Mesenchymal stem cell (in vitro differentiated cells and primary cell): Measurements from ENCODE around the gene OBSL1.
A peak's percentile ranks its signal among the peaks of the same experiment; 100 is the strongest.

ENCODE experiments used
- DNase-seq: peaks from one replicate; pipeline ENCODE4 v3.0.0-alpha.2; 2013
- H2AFZ ChIP-seq: one replicate; pipeline ENCODE4 v1.6.1; 2013; ENCODE audit warnings: low read depth, mild to moderate bottlenecking, control low read depth, inconsistent platforms, low read length, moderate library complexity
- H2AK5ac ChIP-seq: 2 replicates; pipeline ENCODE4 v1.6.1; 2013; ENCODE audit warnings: low read length, moderate library complexity, mild to moderate bottlenecking, inconsistent platforms; ENCODE audit not compliant: severe bottlenecking
- H2BK120ac ChIP-seq: one replicate; pipeline ENCODE4 v1.6.1; 2013; ENCODE audit warnings: low read depth, mild to moderate bottlenecking, inconsistent platforms, low read length, moderate library complexity
- H2BK12ac ChIP-seq, 2 experiments: one replicate each; pipeline ENCODE4 v1.6.1; 2013; ENCODE audit warnings: inconsistent platforms in 2 of 2, low read length in 2 of 2, mild to moderate bottlenecking in 2 of 2, moderate library complexity in 2 of 2, control low read depth in 1 of 2
- H2BK15ac ChIP-seq: one replicate; pipeline ENCODE4 v1.6.1; 2013; ENCODE audit warnings: mild to moderate bottlenecking, low read depth, inconsistent platforms; ENCODE audit not compliant: poor library complexity, severe bottlenecking
- H2BK5ac ChIP-seq: 2 replicates; pipeline ENCODE4 v1.6.1; 2013; ENCODE audit warnings: low read depth, mild to moderate bottlenecking, low read length, control low read depth, inconsistent platforms; ENCODE audit not compliant: poor library complexity, severe bottlenecking
- H3K14ac ChIP-seq, 2 experiments: one replicate each; pipeline ENCODE4 v1.6.1; 2013; ENCODE audit warnings: inconsistent platforms in 2 of 2, low read length in 2 of 2, control low read depth in 1 of 2, mild to moderate bottlenecking in 1 of 2, moderate library complexity in 1 of 2
- H3K18ac ChIP-seq, 2 experiments: one replicate each; pipeline ENCODE4 v1.6.1; 2013; ENCODE audit warnings: inconsistent platforms in 2 of 2, low read length in 2 of 2, control low read depth in 1 of 2, low read depth in 1 of 2, mild to moderate bottlenecking in 1 of 2
- H3K23ac ChIP-seq, 2 experiments: one replicate each; pipeline ENCODE4 v1.6.1; 2013; ENCODE audit warnings: inconsistent platforms in 2 of 2, low read length in 2 of 2, mild to moderate bottlenecking in 2 of 2, moderate library complexity in 2 of 2, control low read depth in 1 of 2
- H3K27ac ChIP-seq: 2 replicates; pipeline ENCODE4 v1.5.1; 2013; ENCODE audit warnings: mild to moderate bottlenecking, moderate library complexity, low read length, control low read depth, inconsistent platforms; ENCODE audit not compliant: poor library complexity, severe bottlenecking
- H3K27me3 ChIP-seq, 2 experiments: 2 replicates each; pipeline versions ENCODE4 v1.6.1 to v1.7.0; 2013; ENCODE audit warnings: low read length in 2 of 2, mild to moderate bottlenecking in 2 of 2, moderate library complexity in 2 of 2, control low read depth in 1 of 2, inconsistent platforms in 1 of 2; ENCODE audit not compliant: control insufficient read depth in 1 of 2, insufficient read depth in 1 of 2
- H3K36me3 ChIP-seq, 2 experiments: 2 replicates each; pipeline versions ENCODE4 v1.6.1 to v1.7.0; 2013; ENCODE audit warnings: low read length in 2 of 2, control low read depth in 1 of 2, inconsistent platforms in 1 of 2, low read depth in 1 of 2, mild to moderate bottlenecking in 1 of 2; ENCODE audit not compliant: insufficient read depth in 2 of 2, control insufficient read depth in 1 of 2
- H3K4ac ChIP-seq, 2 experiments: one replicate each; pipeline ENCODE4 v1.6.1; 2013; ENCODE audit warnings: inconsistent platforms in 2 of 2, low read length in 2 of 2, mild to moderate bottlenecking in 2 of 2, moderate library complexity in 2 of 2, control low read depth in 1 of 2, low read depth in 1 of 2
- H3K4me1 ChIP-seq: 2 replicates; pipeline ENCODE4 v1.6.1; 2013; ENCODE audit warnings: low read depth, low read length, control low read depth; ENCODE audit not compliant: control insufficient read depth, insufficient read depth
- H3K4me2 ChIP-seq: 2 replicates; pipeline ENCODE4 v1.6.1; 2013; ENCODE audit warnings: low read length, mild to moderate bottlenecking, inconsistent platforms; ENCODE audit not compliant: poor library complexity, severe bottlenecking
- H3K4me3 ChIP-seq, 2 experiments: 2 replicates each; pipeline versions ENCODE4 v1.5.1 to v1.7.0; 2013; ENCODE audit warnings: low read length in 2 of 2, mild to moderate bottlenecking in 2 of 2, control low read depth in 1 of 2, low read depth in 1 of 2; ENCODE audit not compliant: insufficient read depth in 1 of 2
- H3K79me1 ChIP-seq: replicated peaks from 2 replicates; pipeline ENCODE4 v1.6.1; 2013; ENCODE audit warnings: mild to moderate bottlenecking, control low read depth, low read length, inconsistent platforms; ENCODE audit not compliant: poor library complexity, severe bottlenecking
- H3K9ac ChIP-seq: 2 replicates; pipeline ENCODE4 v1.7.0; 2013; ENCODE audit warnings: mild to moderate bottlenecking, low read length, moderate library complexity
- H3K9me3 ChIP-seq: 2 replicates; pipeline ENCODE4 v1.7.0; 2013; ENCODE audit warnings: mild to moderate bottlenecking, low read length; ENCODE audit not compliant: control insufficient read depth
- H4K8ac ChIP-seq: one replicate; pipeline ENCODE4 v1.6.1; 2013; ENCODE audit warnings: inconsistent platforms, mild to moderate bottlenecking, low read length, moderate library complexity
- H4K91ac ChIP-seq: one replicate; pipeline ENCODE4 v1.6.1; 2013; ENCODE audit warnings: mild to moderate bottlenecking, low read length, inconsistent platforms
- WGBS: methylation state at CpG from one replicate; pipeline ENCODE4 v1.1.7; 2013; ENCODE audit warnings: mixed read lengths; 5-methylcytosine and 5-hydroxymethylcytosine counted together

The OBSL1 gene

GRCh38 chr2:219533930-219534661 lies 37.2 kb downstream of the OBSL1 start:
- Histone ChIP-seq H3K4ac (no peak overlapping the region), H2BK15ac (no peak overlapping the region), H2AFZ (no peak overlapping the region), H4K8ac (no peak overlapping the region), H3K23ac (no peak overlapping the region), H2BK120ac (no peak overlapping the region), H3K4me2 (no peak overlapping the region), H3K27me3 (peaks cover 26 to 37% of the 10 kb centered on the region in 2 experiments), H3K79me1 (peaks cover 6% of the 10 kb centered on the region), H3K4me3 (no peak overlapping the region), H3K36me3 (peaks cover 8 to 9% of the 10 kb centered on the region in 2 experiments), H2BK12ac (no peak overlapping the region), H2AK5ac (no peak overlapping the region), H3K27ac (no peak overlapping the region), H3K18ac (no peak overlapping the region), H3K9ac (no peak overlapping the region), H2BK5ac (no peak overlapping the region), H3K14ac (no peak overlapping the region), H3K4me1 (peaks cover 26% of the 10 kb centered on the region), H3K9me3 (no peaks in the 10 kb centered on the region), H4K91ac (no peak overlapping the region)
- WGBS, result 78% methylated on average over 3 of the region's 6 CpGs
- no peak for DNase-seq

GRCh38 chr2:219532378-219532649 lies 39.0 kb downstream of the OBSL1 start:
- no peaks in the 10 kb centered on the region for H3K9me3 ChIP-seq
- no peak overlapping the region for H2BK12ac ChIP-seq
- peaks cover 8% of the 10 kb centered on the region for H3K4me1 ChIP-seq
- 84% methylated on average over 8 of the region's 8 CpGs for WGBS
- no peaks in the 10 kb centered on the region for H3K79me1 ChIP-seq
- H3K27me3 ChIP-seq, result peaks cover 39 to 48% of the 10 kb centered on the region in 2 experiments
- no peak overlapping the region for H3K4me2 ChIP-seq
- no peak overlapping the region for H4K8ac ChIP-seq
- H3K23ac ChIP-seq, result no peak overlapping the region
- no peak for DNase-seq
- no peak overlapping the region for H3K4me3 ChIP-seq
- no peak overlapping the region for H2BK5ac ChIP-seq
- peak overlapping the region in 1 of 2 experiments; percentile 38 for H3K14ac ChIP-seq
- H3K36me3 ChIP-seq, result peaks cover 0 to under 1% of the 10 kb centered on the region in 2 experiments
- no peak overlapping the region for H3K4ac ChIP-seq
- H2BK15ac ChIP-seq, result no peak overlapping the region
- no peak overlapping the region for H2AFZ ChIP-seq
- H3K18ac ChIP-seq, result no peak overlapping the region
- H2AK5ac ChIP-seq, result no peak overlapping the region
- H2BK120ac ChIP-seq, result no peak overlapping the region
- H3K27ac ChIP-seq, result no peak overlapping the region
- no peak overlapping the region for H4K91ac ChIP-seq
- no peak overlapping the region for H3K9ac ChIP-seq

- no peak overlapping the region for H3K27ac ChIP-seq
- no peak overlapping the region for H2AK5ac ChIP-seq
- H4K8ac ChIP-seq, result no peak overlapping the region
- H2BK15ac ChIP-seq, result no peak overlapping the region
- H3K4me2 ChIP-seq, result no peak overlapping the region
- H3K9ac ChIP-seq, result no peak overlapping the region
- H3K36me3 ChIP-seq, result no peaks in the 10 kb centered on the region
- no peak for DNase-seq
- peak overlapping the region in 1 of 2 experiments; percentile 38 for H3K14ac ChIP-seq
- no peak overlapping the region for H3K18ac ChIP-seq
- no peak overlapping the region for H4K91ac ChIP-seq
- no peak overlapping the region for H2BK5ac ChIP-seq
- WGBS, result 80% methylated on average over 20 of the region's 20 CpGs
- H2BK120ac ChIP-seq, result no peak overlapping the region
- H3K4ac ChIP-seq, result no peak overlapping the region
- H3K9me3 ChIP-seq, result no peaks in the 10 kb centered on the region
- H2AFZ ChIP-seq, result no peak overlapping the region
- peaks cover 45 to 53% of the 10 kb centered on the region in 2 experiments for H3K27me3 ChIP-seq
- no peak overlapping the region for H2BK12ac ChIP-seq
- H3K23ac ChIP-seq, result no peak overlapping the region
- no peak overlapping the region for H3K4me3 ChIP-seq
- H3K79me1 ChIP-seq, result no peaks in the 10 kb centered on the region
- peaks cover 3% of the 10 kb centered on the region for H3K4me1 ChIP-seq
Measured at GRCh38 chr2:219531639-219532377, 39.5 kb downstream of the OBSL1 start.
